ENCODE results near the gene GGCT.

The GGCT gene

GRCh38 chr7:30504301-30505173 lies at the start of gene GGCT:
TSS of gene GGCT (minus strand) at chr7:30504829. CDS start at chr7:30504709, 120 bp downstream.
- peak within 1 kb of the TSS; percentile 80 for H3K27ac ChIP-seq
- TF ChIP-seq CTCF (conservative IDR thresholded peaks at IDR 0.05), result no peak

GRCh38 chr7:30553546-30553945 lies 48.9 kb upstream of the GGCT start:
- H3K27ac ChIP-seq, result no peak overlapping the region
- no peak for TF ChIP-seq CTCF (conservative IDR thresholded peaks at IDR 0.05)

- no peak for TF ChIP-seq CTCF (conservative IDR thresholded peaks at IDR 0.05)
- no peak overlapping the region for H3K27ac ChIP-seq
Observed at GRCh38 chr7:30553141-30553540, 48.5 kb upstream of the GGCT start.

- TF ChIP-seq CTCF (conservative IDR thresholded peaks at IDR 0.05), result no peak
- H3K27ac ChIP-seq, result peak overlapping the region; percentile 92
Observed at GRCh38 chr7:30552330-30552729, 47.7 kb upstream of the GGCT start.

GRCh38 chr7:30549931-30550493 lies 45.4 kb upstream of the GGCT start:
- H3K27ac ChIP-seq, result peak overlapping the region; percentile 92
- no peak for TF ChIP-seq CTCF (conservative IDR thresholded peaks at IDR 0.05)

- peak; percentile 89 for TF ChIP-seq CTCF (conservative IDR thresholded peaks at IDR 0.05)
- H3K27ac ChIP-seq, result peak overlapping the region; percentile 14; the same call in 1 of the 2 replicates
Observed at GRCh38 chr7:30548845-30549244, 44.2 kb upstream of the GGCT start.

- H3K27ac ChIP-seq, result no peak overlapping the region
- no peak for TF ChIP-seq CTCF (conservative IDR thresholded peaks at IDR 0.05)
Observed at GRCh38 chr7:30546596-30546995, 42.0 kb upstream of the GGCT start.

All from VCaP (cell line).